ENCODE measurements around the gene FADS2.

DNA sequence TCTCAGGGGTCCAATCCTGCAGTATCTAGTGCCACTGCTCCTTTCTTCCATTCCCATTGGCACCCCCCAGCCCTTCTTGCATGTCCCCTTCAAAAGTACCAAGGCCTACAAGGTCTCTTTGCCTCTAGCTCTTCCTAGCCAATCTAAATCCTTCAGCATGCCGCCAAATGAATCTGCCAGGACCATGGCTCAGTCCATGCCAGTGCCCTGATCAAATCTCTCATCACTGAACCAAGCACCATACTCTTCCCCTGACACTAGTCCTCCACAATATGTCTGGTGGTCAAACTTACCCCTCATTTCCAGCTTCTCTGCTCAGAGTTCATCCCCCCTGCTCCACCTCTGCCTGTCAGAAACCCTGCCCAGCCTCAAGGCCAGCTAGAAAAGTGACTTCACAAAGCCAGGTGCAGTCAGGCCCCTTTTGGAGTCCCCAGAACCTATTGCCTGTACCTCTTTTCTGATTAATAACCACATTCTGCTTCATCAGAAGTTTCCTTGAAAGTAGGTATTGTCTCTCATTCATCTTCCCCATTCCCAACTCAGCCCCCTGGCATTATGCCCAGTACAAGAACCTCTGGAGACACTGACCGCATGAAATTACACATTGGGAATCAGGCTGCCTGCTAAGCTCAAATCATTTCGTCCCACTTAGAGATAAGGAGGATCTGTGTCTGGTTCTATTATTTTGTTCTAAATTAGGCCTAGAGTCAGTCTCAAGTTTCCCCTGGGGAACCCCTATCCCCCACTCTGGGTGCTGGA, 24.0 kb upstream of the FADS2 start:
- TF ChIP-seq CTCF (IDR thresholded peaks at IDR 0.05) (no peak), EP300 (IDR thresholded peaks at IDR 0.05) (no peak)
